Progenitor cell of endocrine pancreas (in vitro differentiated cells): ENCODE measurements around the gene WDR33. TPM values are rescaled to one million over a fixed set of nuclear protein-coding genes. Genes with fewer than 3 reads are reported as not detected.

Experiments
- DNase-seq: peaks from one replicate; pipeline ENCODE4 v3.0.0; 2021; ENCODE audit warnings: low spot score; ENCODE audit not compliant: unreplicated experiment
- H3K27ac Mint-ChIP-seq: 2 replicates; pipeline ENCODE4 v1.8.0; 2021; ENCODE audit warnings: mild to moderate bottlenecking, moderate library complexity, mixed read lengths
- H3K27me3 Mint-ChIP-seq: 2 replicates; pipeline ENCODE4 v1.8.0; 2021; ENCODE audit warnings: mixed read lengths
- H3K36me3 Mint-ChIP-seq: 2 replicates; pipeline ENCODE4 v1.8.0; 2022; ENCODE audit warnings: mixed read lengths; ENCODE audit not compliant: insufficient read depth
- H3K4me1 Mint-ChIP-seq: 2 replicates; pipeline ENCODE4 v1.8.0; 2021; ENCODE audit warnings: low read depth, mixed read lengths
- H3K4me3 Mint-ChIP-seq: 2 replicates; pipeline ENCODE4 v1.8.0; 2021; ENCODE audit warnings: low read depth, mild to moderate bottlenecking, moderate library complexity, mixed read lengths
- H3K9me3 Mint-ChIP-seq: 2 replicates; pipeline ENCODE4 v1.8.0; 2021; ENCODE audit warnings: low read depth, mixed read lengths
- total RNA-seq: library from RNA; stranded (reverse); gene quantifications from 2 replicates; pipeline ENCODE4 v1.2.1, GENCODE V29; 2021
- TF ChIP-seq, protein P1 (sequence below): fragments of 200-600 bp; sonication (generic); IDR thresholded peaks from one replicate; pipeline ENCODE4 v1.5.0; 2021; ENCODE audit warnings: antibody characterized with exemption, mild to moderate bottlenecking; ENCODE audit not compliant: unreplicated experiment

Gene WDR33
- total RNA-seq, 1 donor from 2014 or later = 74.2 TPM

DNA sequence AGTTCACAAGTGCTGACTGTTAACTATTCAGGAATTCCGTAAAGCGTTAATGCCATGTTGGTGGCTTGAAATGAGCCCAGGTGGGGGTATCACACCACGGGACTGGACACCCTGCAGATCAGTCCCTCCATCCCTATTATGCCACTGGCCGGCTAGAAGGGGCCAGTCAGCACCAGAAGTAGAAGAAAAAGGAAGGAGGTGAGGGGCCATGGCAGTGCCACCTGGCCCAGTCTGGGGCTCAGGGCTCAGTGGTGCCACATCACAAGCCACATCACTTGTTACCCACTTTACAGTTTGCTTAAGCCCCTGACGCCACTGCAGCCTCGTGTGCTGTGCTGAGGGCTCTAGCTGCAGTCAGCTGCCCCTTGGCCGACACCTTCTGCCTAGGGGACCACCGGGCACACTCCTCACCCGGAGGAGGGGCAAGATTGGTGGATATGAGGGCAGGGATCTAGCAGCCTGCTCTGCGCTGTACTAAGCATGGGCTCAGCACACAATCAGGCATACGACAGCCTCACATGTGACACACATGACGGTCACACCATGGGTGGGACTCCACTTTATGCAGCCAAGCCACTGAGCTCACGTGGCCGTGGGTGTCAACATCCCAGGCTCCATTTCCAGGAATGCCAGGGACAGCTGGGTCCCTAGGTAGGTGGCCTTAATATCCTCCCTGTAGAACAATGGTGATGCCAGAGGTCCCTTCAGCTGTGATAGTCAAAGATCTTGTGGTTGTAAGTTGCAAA lies 139.2 kb downstream of the WDR33 start:
- no peaks in the 10 kb centered on the region for H3K9me3 Mint-ChIP-seq
- H3K27me3 Mint-ChIP-seq = peaks cover 67% of the 10 kb centered on the region
- DNase-seq = no peak
- TF ChIP-seq, protein P1, sequence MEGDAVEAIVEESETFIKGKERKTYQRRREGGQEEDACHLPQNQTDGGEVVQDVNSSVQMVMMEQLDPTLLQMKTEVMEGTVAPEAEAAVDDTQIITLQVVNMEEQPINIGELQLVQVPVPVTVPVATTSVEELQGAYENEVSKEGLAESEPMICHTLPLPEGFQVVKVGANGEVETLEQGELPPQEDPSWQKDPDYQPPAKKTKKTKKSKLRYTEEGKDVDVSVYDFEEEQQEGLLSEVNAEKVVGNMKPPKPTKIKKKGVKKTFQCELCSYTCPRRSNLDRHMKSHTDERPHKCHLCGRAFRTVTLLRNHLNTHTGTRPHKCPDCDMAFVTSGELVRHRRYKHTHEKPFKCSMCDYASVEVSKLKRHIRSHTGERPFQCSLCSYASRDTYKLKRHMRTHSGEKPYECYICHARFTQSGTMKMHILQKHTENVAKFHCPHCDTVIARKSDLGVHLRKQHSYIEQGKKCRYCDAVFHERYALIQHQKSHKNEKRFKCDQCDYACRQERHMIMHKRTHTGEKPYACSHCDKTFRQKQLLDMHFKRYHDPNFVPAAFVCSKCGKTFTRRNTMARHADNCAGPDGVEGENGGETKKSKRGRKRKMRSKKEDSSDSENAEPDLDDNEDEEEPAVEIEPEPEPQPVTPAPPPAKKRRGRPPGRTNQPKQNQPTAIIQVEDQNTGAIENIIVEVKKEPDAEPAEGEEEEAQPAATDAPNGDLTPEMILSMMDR = no peak
- H3K36me3 Mint-ChIP-seq = no peaks in the 10 kb centered on the region
- peaks cover 10% of the 10 kb centered on the region for H3K4me1 Mint-ChIP-seq
- no peak overlapping the region for H3K4me3 Mint-ChIP-seq
- H3K27ac Mint-ChIP-seq = no peak overlapping the region

DNA sequence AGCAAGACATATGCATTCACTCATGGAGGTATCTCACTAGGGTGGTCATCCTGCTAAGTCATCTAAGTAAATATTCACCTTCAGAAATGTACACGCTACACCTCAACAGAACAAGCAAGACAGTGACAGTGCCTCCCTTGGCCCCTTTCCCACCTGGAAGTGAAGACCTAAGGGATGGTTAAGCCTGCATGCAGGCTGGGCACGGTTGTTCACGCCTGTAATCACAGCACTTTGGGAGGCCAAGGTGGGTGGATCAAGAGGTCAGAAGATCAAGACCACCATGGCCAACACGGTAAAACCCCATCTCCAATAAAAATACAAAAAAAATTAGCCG lies 140.0 kb downstream of the WDR33 start:
- no peak for DNase-seq
- Mint-ChIP-seq H3K9me3 (no peaks in the 10 kb centered on the region), H3K27ac (no peak overlapping the region), H3K4me3 (no peak overlapping the region), H3K27me3 (peaks cover 67% of the 10 kb centered on the region), H3K4me1 (peaks cover 8% of the 10 kb centered on the region), H3K36me3 (no peaks in the 10 kb centered on the region)
- TF ChIP-seq, protein P1 = no peak

GRCh38 chr2:127670055-127670956 lies 140.7 kb downstream of the WDR33 start:
- TF ChIP-seq, protein P1 = no peak
- H3K4me3 Mint-ChIP-seq = no peak overlapping the region
- no peaks in the 10 kb centered on the region for H3K9me3 Mint-ChIP-seq
- H3K4me1 Mint-ChIP-seq = peaks cover 4% of the 10 kb centered on the region
- no peak for DNase-seq
- no peak overlapping the region for H3K27ac Mint-ChIP-seq
- no peaks in the 10 kb centered on the region for H3K36me3 Mint-ChIP-seq
- peaks cover 68% of the 10 kb centered on the region for H3K27me3 Mint-ChIP-seq

DNA sequence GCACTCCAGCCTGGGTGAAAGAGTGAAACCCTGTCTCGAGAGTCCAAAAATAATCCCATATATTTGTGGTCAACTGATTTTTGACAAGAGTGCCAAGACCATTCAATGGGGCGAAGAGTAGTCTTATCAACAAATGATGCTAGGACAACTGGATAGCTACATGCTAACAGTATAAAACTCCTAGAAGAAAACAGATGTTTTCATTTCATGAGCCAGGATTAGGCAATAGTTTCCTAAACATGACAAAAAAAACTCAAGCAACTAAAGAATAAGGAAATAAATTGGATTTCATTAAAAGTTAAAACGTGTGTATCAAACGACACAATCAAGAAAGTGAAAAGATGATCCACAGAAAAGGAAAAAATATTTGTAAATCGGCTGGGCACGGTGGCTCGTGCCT lies 141.9 kb downstream of the WDR33 start:
- TF ChIP-seq, protein P1 = no peak
- Mint-ChIP-seq H3K27ac (no peak overlapping the region), H3K36me3 (no peaks in the 10 kb centered on the region), H3K4me3 (no peak overlapping the region), H3K4me1 (no peaks in the 10 kb centered on the region), H3K9me3 (no peaks in the 10 kb centered on the region), H3K27me3 (peaks cover 73% of the 10 kb centered on the region)
- no peak for DNase-seq

- Mint-ChIP-seq H3K4me3 (no peak overlapping the region), H3K9me3 (no peaks in the 10 kb centered on the region), H3K27me3 (peaks cover 46% of the 10 kb centered on the region), H3K4me1 (peaks cover 9% of the 10 kb centered on the region), H3K36me3 (no peaks in the 10 kb centered on the region), H3K27ac (no peak overlapping the region)
- no peak for DNase-seq
- TF ChIP-seq, protein P1 = no peak
Observed at GRCh38 chr2:127665267-127665893, 145.6 kb downstream of the WDR33 start.
